Heart right ventricle (tissue), 16 donors: ENCODE results near the gene NOSTRIN. TPM values are rescaled to one million over a fixed set of nuclear protein-coding genes. Genes with fewer than 3 reads are reported as not detected.

Experiments used
- ATAC-seq, 8 donors: fragments of 200-7000 bp; cut with Tn5 transposase; one replicate each; pipeline ENCODE4 v1.9.1; 2020; ENCODE audit warnings: mild to moderate bottlenecking in 8 of 8, moderate library complexity in 8 of 8, moderate number of reproducible peaks in 1 of 8
- DNase-seq, 2 donors: peaks; one replicate each; pipeline ENCODE4 v3.0.0-alpha.2; 2020
- H3K27ac ChIP-seq, 10 donors: fragments of 200-600 bp; sonication (generic) in 2 of 10; one replicate each; pipeline versions ENCODE4 v1.5.0 to v1.8.0; 2020 to 2022; ENCODE audit warnings: mild to moderate bottlenecking in 3 of 10
- H3K27me3 ChIP-seq, 7 donors: fragments of 200-600 bp; one replicate each; pipeline ENCODE4 v1.8.0; 2021 to 2022; ENCODE audit warnings: mild to moderate bottlenecking in 2 of 7
- H3K36me3 ChIP-seq, 9 donors: fragments of 200-600 bp; sonication (generic) in 1 of 9; one replicate each; pipeline versions ENCODE4 v1.5.0 to v1.8.0; 2020 to 2022; ENCODE audit warnings: mild to moderate bottlenecking in 2 of 9
- H3K4me1 ChIP-seq, 9 donors: fragments of 200-600 bp; sonication (generic) in 1 of 9; one replicate each; pipeline versions ENCODE4 v1.5.0 to v1.8.0; 2020 to 2022; ENCODE audit warnings: mild to moderate bottlenecking in 4 of 9
- H3K4me3 ChIP-seq, 10 donors: fragments of 200-600 bp; sonication (generic) in 2 of 10; one replicate each; pipeline versions ENCODE4 v1.5.0 to v1.8.0; 2020 to 2022; ENCODE audit warnings: mild to moderate bottlenecking in 7 of 10, moderate library complexity in 2 of 10
- H3K9me3 ChIP-seq, 11 donors: fragments of 200-600 bp in 10 of 11; sonication (generic) in 2 of 11; one replicate each; pipeline versions ENCODE4 v1.5.0 to v1.8.0; 2013 to 2022; ENCODE audit warnings: mild to moderate bottlenecking in 2 of 11, control low read depth in 1 of 11, moderate library complexity in 1 of 11
- CTCF ChIP-seq, 9 donors: fragments of 200-600 bp; sonication (generic) in 2 of 9; IDR thresholded peaks; one replicate each; pipeline versions ENCODE4 v1.5.0 to v1.8.0; 2021 to 2022; ENCODE audit warnings: antibody characterized with exemption in 9 of 9, mild to moderate bottlenecking in 5 of 9, moderate library complexity in 1 of 9
- WGBS, 2 donors: extraction: QIAGEN DNeasy Blood & Tissue Kit; methylation state at CpG; one replicate each; pipeline ENCODE4 v1.1.7; 2013; ENCODE audit warnings: inconsistent platforms in 1 of 2; 5-methylcytosine and 5-hydroxymethylcytosine counted together
- intact Hi-C, 10 donors: fragments of 100-400 bp; cut with DNase I; formaldehyde crosslinking; loops; one replicate each; pipeline versions ENCODE4 v1.11.1 to v1.14.2; 2022
- polyA plus RNA-seq, 2 donors: library from polyadenylated mRNA; stranded (reverse); fragments of 200-250 nt; gene quantifications; one replicate each; pipeline ENCODE4 v1.2.3, GENCODE V29; 2013
- total RNA-seq, 10 donors: library from RNA; stranded (reverse); fragmentation: NEBNext Ultra II Directional in 3 of 10; extraction: Animal tissue kit (Norgen Biotek cat#: 25700) in 3 of 10; gene quantifications; one replicate each; pipeline versions ENCODE4 v1.2.1 to v1.2.4, GENCODE V29; 2021 to 2023
- donor health status: Arrhythmogenic right ventricular cardiomyopathy.
- donor health status: ischemic (EF 13 %, LVEDD 7.1; RV severe dilation, severe dysfunction).
- donor health status: healthy with polysubstance abuse.
- donor health status: DM: no; HTN: yes; CAD: no.
- donor health status: DM: no; HTN: no; CAD: no.
- donor health status: ischemic (EF 25% LVEDD 6.9; RV normal size, moderate dysfunction).
- donor health status: ischemic (EF 25% LVEDD 5.7; RV mildly dilated, moderate dysfunction).
- donor health status: healthy.
- donor health status: DM: yes; HTN: yes; CAD: no.
- donor health status: Ischemic cardiomyopathy.
- donor health status: ischemic (EF 35%, LVEDD 5.7; RV mildly dilated, moderate dysfunction).
- donor health status: nonischemic (EF 11% LVEDD 7.7; RV severe dilation, severe dysfunction).
- donor health status: DM: yes; HTN: yes; CAD: no.
- donor health status: PGD.
- donor health status: ischemic (EF 29% LVEDD 5.4; RV normal size, mild dysfunction).
- donor health status: nonischemic (EF 23%, LVEDD 6.1; RV moderate dilation, normal function).

NOSTRIN gene
- total and polyA plus RNA-seq, 12 donors: 5.0 to 44.6 (median 12.2) TPM

- no peak for DNase-seq
- WGBS, 2 donors: 98 to 100% methylated on average over 1 of the region's 1 CpG
Measured at GRCh38 chr2:168884975-168885374, 82.5 kb downstream of the NOSTRIN start.

GRCh38 chr2:168889635-168890005, 87.2 kb downstream of the NOSTRIN start:
- ATAC-seq (no peak), DNase-seq (no peak)
- Histone ChIP-seq H3K27me3 (no peaks in the 10 kb centered on the region), H3K9me3 (no peaks in the 10 kb centered on the region), H3K4me1 (peaks cover 0 to 13% (median 4%) of the 10 kb centered on the region in 9 donors), H3K36me3 (no peaks in the 10 kb centered on the region), H3K4me3 (peak overlapping the region in 7 of 10 donors; percentile 40 to 57 (median 55)), H3K27ac (no peak overlapping the region)
- TF ChIP-seq CTCF (IDR thresholded peaks at IDR 0.05): no peak
- intact Hi-C loops: no loop called here
- WGBS, 2 donors: 37 to 46% methylated on average over 3 of the region's 3 CpGs

More at GRCh38 chr2:168884975-168885374, 82.5 kb downstream of the NOSTRIN start:
- H3K9me3 ChIP-seq: no peaks in the 10 kb centered on the region
- peaks cover 0 to 6% (median 3%) of the 10 kb centered on the region in 9 donors for H3K4me1 ChIP-seq
- H3K4me3 ChIP-seq: no peak overlapping the region
- no peak for ATAC-seq
- intact Hi-C loops: no loop called here
- H3K27me3 ChIP-seq: no peaks in the 10 kb centered on the region
- H3K27ac ChIP-seq: no peak overlapping the region
- no peaks in the 10 kb centered on the region for H3K36me3 ChIP-seq
- TF ChIP-seq CTCF (IDR thresholded peaks at IDR 0.05): no peak

- no peaks in the 10 kb centered on the region for H3K27me3 ChIP-seq
- ATAC-seq: peak; percentile 93 to 99 (median 98)
- WGBS, 2 donors: 1% methylated on average over 38 of the region's 38 CpGs
- peak within 1 kb of the TSS in 9 of 10 donors; percentile 29 to 57 (median 52) for H3K4me3 ChIP-seq
- H3K27ac ChIP-seq: peak within 1 kb of the TSS in 1 of 10 donors; percentile 3
- H3K36me3 ChIP-seq: no peaks in the 10 kb centered on the region
- no peak for TF ChIP-seq CTCF (IDR thresholded peaks at IDR 0.05)
- intact Hi-C loops: no loop called here
- DNase-seq: peak; percentile 86 to 91
- H3K4me1 ChIP-seq: peaks cover 0 to 13% (median 4%) of the 10 kb centered on the region in 9 donors
- no peaks in the 10 kb centered on the region for H3K9me3 ChIP-seq
Measured at GRCh38 chr2:168890006-168890782, 87.8 kb downstream of the NOSTRIN start, which contains the start of gene SPC25. TSS of gene SPC25 (minus strand) at chr2:168890430. CDS start at chr2:168889519, 911 bp downstream.

- Histone ChIP-seq H3K36me3 (no peaks in the 10 kb centered on the region), H3K9me3 (no peaks in the 10 kb centered on the region)
Measured at GRCh38 chr2:168892327-168892726, 89.9 kb downstream of the NOSTRIN start.

More at GRCh38 chr2:168892327-168892726, 89.9 kb downstream of the NOSTRIN start:
- intact Hi-C loops: no loop called here
- DNase-seq (no peak), ATAC-seq (no peak)
- 82 to 87% methylated on average over 3 of the region's 3 CpGs for WGBS, 2 donors
- Histone ChIP-seq H3K4me1 (peaks cover 0 to 13% (median 4%) of the 10 kb centered on the region in 9 donors), H3K27me3 (no peaks in the 10 kb centered on the region), H3K27ac (no peak overlapping the region), H3K4me3 (no peak overlapping the region)
- TF ChIP-seq CTCF (IDR thresholded peaks at IDR 0.05): no peak
